Measurements from ENCODE around the gene POMGNT2.

DNA sequence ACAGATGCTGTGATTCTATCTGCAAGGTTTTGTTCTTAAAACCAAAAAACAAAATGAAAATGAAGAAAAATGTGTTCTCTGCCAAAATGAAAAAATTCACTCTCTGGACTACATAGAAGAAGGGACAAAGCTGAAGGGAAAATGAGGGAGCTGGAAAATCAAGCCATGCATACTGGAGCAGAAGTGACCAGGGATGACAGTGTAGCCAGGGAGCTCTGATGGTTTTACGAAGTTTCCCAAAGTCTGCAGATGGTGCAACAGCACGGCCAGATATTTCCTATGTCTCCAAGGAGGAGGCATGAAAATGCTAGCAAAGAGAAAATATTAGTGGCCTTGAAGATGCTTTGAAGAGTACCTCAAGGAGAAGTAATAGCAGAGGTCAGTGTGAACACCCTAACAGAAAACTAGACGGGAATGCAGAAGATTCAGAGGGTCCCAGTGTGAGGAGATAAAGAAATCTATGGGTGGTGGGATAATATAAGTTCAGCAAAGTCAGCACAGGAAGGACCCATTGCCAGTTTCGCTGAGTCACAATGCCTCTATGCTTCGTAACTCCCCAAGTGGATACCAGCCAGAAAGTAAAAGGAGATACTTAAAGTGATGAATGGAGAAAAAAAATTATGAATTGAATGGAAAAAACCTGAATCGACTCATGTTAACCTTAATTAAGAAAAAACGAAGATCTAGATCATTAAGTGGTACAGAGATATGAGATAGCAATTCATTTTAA, 39.0 kb upstream of the POMGNT2 start:
- no peak for TF ChIP-seq POLR2A (IDR thresholded peaks at IDR 0.05; ENCODE audit: low read length)
- TF ChIP-seq GATA1 (IDR thresholded peaks at IDR 0.05; ENCODE audit: low read depth, low read length), result no peak

Data from erythroblast (primary cell).